HepG2 (cell line): Measurements from ENCODE around the gene NHSL1. TPM values are rescaled to one million over a fixed set of nuclear protein-coding genes. Genes with fewer than 3 reads are reported as not detected.
A peak's percentile ranks its signal among the peaks of the same experiment; 100 is the strongest.

Experiments used
- ATAC-seq: fragments of 200-7000 bp; cut with Tn5 transposase; 3 replicates; pipeline ENCODE4 v1.9.1; 2020; ENCODE audit warnings: mild to moderate bottlenecking, moderate library complexity
- BruUV-seq: library from RNA; stranded (reverse); fragments of 400-500 nt; replicated peaks from 2 replicates; lab custom pipeline; 2021; lab: Mats Ljungman, UMichigan
- CTCF ChIA-PET: fragments of 300-600 bp; formaldehyde crosslinking; extraction: SDS; loops from one replicate; lab custom pipeline; 2021; ENCODE audit warnings: low total read pairs, inconsistent platforms, low intra/inter-chr PET ratio; lab: Yijun Ruan, JAX
- POLR2A ChIA-PET: fragments of 350-600 bp; sonication (Branson Sonifier 250); formaldehyde crosslinking; loops from one replicate; lab custom pipeline; 2020; ENCODE audit warnings: antibody characterized with exemption, inconsistent platforms; lab: Yijun Ruan, JAX
- DNase-seq: peaks from one replicate; pipeline ENCODE4 v3.0.0-alpha.2; 2015; ENCODE audit warnings: low spot score
- FAIRE-seq: peaks from 3 replicates; lab custom pipeline; 2011; peaks lifted over from hg19 to GRCh38; lab: Jason Lieb, UNC
- H2AFZ ChIP-seq: one replicate; pipeline ENCODE4 v1.6.1; 2011; ENCODE audit warnings: low read length, inconsistent platforms
- H3K27ac ChIP-seq: fragments of 300-600 bp; 3 replicates; pipeline ENCODE4 v1.8.0; 2011; ENCODE audit warnings: mixed run types, mild to moderate bottlenecking, mixed read lengths, low read length, inconsistent platforms; ENCODE audit not compliant: insufficient read depth; ENCODE audit errors: extremely low read length
- H3K27me3 ChIP-seq, 2 experiments: fragments of 200-600 bp in 1 of 2; 2 replicates in 1 of 2; 3 replicates in 1 of 2; pipeline versions ENCODE4 v1.6.0 to v1.8.0; 2011; ENCODE audit warnings: low read length in 2 of 2, mild to moderate bottlenecking in 2 of 2, moderate library complexity in 2 of 2, inconsistent platforms in 1 of 2; ENCODE audit not compliant: insufficient read depth in 2 of 2, control insufficient read depth in 1 of 2
- H3K36me3 ChIP-seq, 2 experiments: fragments of 200-600 bp in 1 of 2; replicated peaks in 1 of 2; 2 replicates in 1 of 2; 3 replicates in 1 of 2; pipeline versions ENCODE4 v1.5.1 to v1.8.0; 2011; ENCODE audit warnings: low read length in 2 of 2, inconsistent platforms in 1 of 2; ENCODE audit not compliant: insufficient read depth in 2 of 2, control insufficient read depth in 1 of 2
- H3K4me1 ChIP-seq: 2 replicates; pipeline ENCODE4 v1.5.1; 2012; ENCODE audit warnings: low read length, inconsistent platforms; ENCODE audit not compliant: insufficient read depth
- H3K4me2 ChIP-seq: 2 replicates; pipeline ENCODE4 v1.6.0; 2011; ENCODE audit warnings: low read depth, low read length, inconsistent platforms
- H3K4me3 ChIP-seq, 3 experiments: fragments of 200-600 bp in 1 of 3; sonication (generic), shearing (Covaris generic) in 1 of 3; replicated peaks in 1 of 3; 2 replicates each; pipeline ENCODE4 v1.5.1; 2011 to 2016; ENCODE audit warnings: low read length in 3 of 3, inconsistent platforms in 2 of 3, low read depth in 2 of 3, mild to moderate bottlenecking in 2 of 3, control low read depth in 1 of 3, mixed read lengths in 1 of 3; ENCODE audit not compliant: insufficient read depth in 1 of 3
- H3K79me2 ChIP-seq: one replicate; pipeline ENCODE4 v1.6.1; 2011; ENCODE audit warnings: low read length, inconsistent platforms; ENCODE audit not compliant: insufficient read depth
- H3K9ac ChIP-seq: 2 replicates; pipeline ENCODE4 v1.6.0; 2011; ENCODE audit warnings: mild to moderate bottlenecking, low read depth, low read length, inconsistent platforms; ENCODE audit not compliant: insufficient read depth
- H3K9me3 ChIP-seq: 2 replicates; pipeline ENCODE4 v1.5.1; 2012; ENCODE audit warnings: mild to moderate bottlenecking, low read length
- H4K20me1 ChIP-seq: 2 replicates; pipeline ENCODE4 v1.6.0; 2011; ENCODE audit warnings: inconsistent platforms, mild to moderate bottlenecking, low read length, moderate library complexity; ENCODE audit not compliant: insufficient read depth
- AGO2 ChIP-seq: fragments of 200-400 bp; formaldehyde crosslinking; optimal IDR thresholded peaks from 2 replicates; pipeline ENCODE3; 2017; ENCODE audit warnings: mild to moderate bottlenecking, low read depth, low read length, moderate library complexity
- ATF5 ChIP-seq: sonication (generic); formaldehyde crosslinking; IDR thresholded peaks from 2 replicates; pipeline ENCODE4 v1.4.0; 2020; ENCODE audit warnings: mild to moderate bottlenecking, low read depth, missing genetic modification reagents
- BRD4 ChIP-seq: sonication (generic); formaldehyde crosslinking; IDR thresholded peaks from 2 replicates; pipeline ENCODE4 v1.4.0; 2020; ENCODE audit warnings: missing genetic modification reagents
- CHCHD3 ChIP-seq: sonication (generic); formaldehyde crosslinking; IDR thresholded peaks from 2 replicates; pipeline ENCODE4 v1.8.0; 2022; ENCODE audit warnings: mild to moderate bottlenecking, missing genetic modification reagents, moderate library complexity
- ESRRA ChIP-seq: sonication (generic); formaldehyde crosslinking; IDR thresholded peaks from 2 replicates; pipeline ENCODE4 v1.5.1; 2020; ENCODE audit warnings: mild to moderate bottlenecking, low read depth, missing genetic modification reagents
- HOXD1 ChIP-seq: sonication (generic); formaldehyde crosslinking; IDR thresholded peaks from 2 replicates; pipeline ENCODE4 v1.5.0; 2020; ENCODE audit warnings: missing genetic modification reagents
- KLF6 ChIP-seq: IDR thresholded peaks from 2 replicates; pipeline ENCODE4 v1.8.0; 2016; ENCODE audit warnings: missing biosample characterization, missing genetic modification reagents
- MED8 ChIP-seq: sonication (generic); formaldehyde crosslinking; IDR thresholded peaks from 2 replicates; pipeline ENCODE4 v1.8.1; 2023; ENCODE audit warnings: mild to moderate bottlenecking, missing genetic modification reagents; ENCODE audit not compliant: insufficient replicate concordance
- MEIS1 ChIP-seq: sonication (generic); formaldehyde crosslinking; IDR thresholded peaks from 2 replicates; pipeline ENCODE4 v1.9.0; 2021; ENCODE audit warnings: mild to moderate bottlenecking, missing genetic modification reagents, moderate library complexity, borderline replicate concordance
- MXD4 ChIP-seq: IDR thresholded peaks from 2 replicates; pipeline ENCODE4 v1.6.1; 2016; ENCODE audit warnings: mild to moderate bottlenecking, missing biosample characterization, missing genetic modification reagents
- POLR2G ChIP-seq: fragments of 200-400 bp; formaldehyde crosslinking; IDR thresholded peaks from 2 replicates; pipeline ENCODE4 v1.6.1; 2018; ENCODE audit warnings: mild to moderate bottlenecking, low read depth, low read length, moderate library complexity
- RBM22 ChIP-seq: fragments of 200-400 bp; formaldehyde crosslinking; optimal IDR thresholded peaks from 2 replicates; pipeline ENCODE3; 2017; ENCODE audit warnings: mild to moderate bottlenecking, low read length, moderate library complexity
- SIN3A ChIP-seq: IDR thresholded peaks from 2 replicates; pipeline ENCODE4 v1.6.1; 2011; ENCODE audit warnings: low read depth, mild to moderate bottlenecking, control low read depth, low read length, borderline replicate concordance
- ZHX2 ChIP-seq, 2 experiments: sonication (generic) in 1 of 2; formaldehyde crosslinking in 1 of 2; IDR thresholded peaks; 2 replicates each; pipeline versions ENCODE4 v1.6.1 to v1.9.0; 2014 to 2022; ENCODE audit warnings: antibody characterized with exemption in 1 of 2, borderline replicate concordance in 1 of 2, inconsistent platforms in 1 of 2, low read depth in 1 of 2, missing genetic modification reagents in 1 of 2
- ZMYM4 ChIP-seq: sonication (generic); formaldehyde crosslinking; IDR thresholded peaks from 2 replicates; pipeline ENCODE4 v1.8.1; 2023; ENCODE audit warnings: mild to moderate bottlenecking, missing genetic modification reagents
- ZNF329 ChIP-seq: sonication (generic); formaldehyde crosslinking; IDR thresholded peaks from 2 replicates; pipeline ENCODE4 v1.9.0; 2021; ENCODE audit warnings: low read depth, mild to moderate bottlenecking, missing genetic modification reagents
- ZNF430 ChIP-seq: sonication (generic); formaldehyde crosslinking; IDR thresholded peaks from 2 replicates; pipeline ENCODE4 v1.9.0; 2021; ENCODE audit warnings: mild to moderate bottlenecking, missing genetic modification reagents
- WGBS: methylation state at CpG from one replicate; pipeline ENCODE4 v1.1.6; 2017; ENCODE audit warnings: low lambda C conversion rate; 5-methylcytosine and 5-hydroxymethylcytosine counted together
- in situ Hi-C: cut with HindIII; loops from 2 replicates; pipeline ENCODE4 v1.10.0; 2017; ENCODE audit warnings: low pct_unique_long_range_greater_than_20kb; ENCODE audit not compliant: extremely low pct_ligation_motif_present
- intact Hi-C: fragments of 100-400 bp; cut with micrococcal nuclease; formaldehyde crosslinking; loops from one replicate; pipeline ENCODE4 v1.10.0; 2022; ENCODE audit not compliant: unreplicated experiment
- polyA plus RNA-seq, 8 experiments: library from polyadenylated mRNA; depleted of rRNA in 3 of 8; stranded (reverse) in 7 of 8; unstranded in 1 of 8; fragments of >200 nt; fragmentation: Illumina TruSeq in 4 of 8; extraction: Trizol in 4 of 8; gene quantifications; 2 replicates each; pipeline versions ENCODE4 v1.2.1 to v1.2.3, GENCODE V29; 2011 to 2016; ENCODE audit warnings: low read depth in 4 of 8, missing spikeins in 1 of 8, mixed read lengths in 1 of 8; ENCODE audit not compliant: insufficient read depth in 1 of 8
- total RNA-seq, 5 experiments: library from RNA; depleted of rRNA; stranded (reverse); fragments of >200 nt; fragmentation: Illumina TruSeq; extraction: Trizol; gene quantifications; 2 replicates each; pipeline ENCODE4 v1.2.3, GENCODE V29; 2016; ENCODE audit warnings: low read depth in 1 of 5

Gene NHSL1
- total and polyA plus RNA-seq, 2 of the 13 experiments (the other 11 are each of a cell fraction or from before 2014, with no cell fraction given) = 24.9 to 53.6 TPM

GRCh38 chr6:138430361-138431145 lies 68.7 kb downstream of the NHSL1 start:
- no peak overlapping the region for H3K4me3 ChIP-seq
- H3K9me3 ChIP-seq = no peaks in the 10 kb centered on the region
- CTCF ChIA-PET = interaction anchor here (2.4 to 3.0 kb wide), 2 partner anchors 88 to 161 kb away, joined by 20 to 31 read pairs; no protein-coding TSS in a partner anchor
- H3K36me3 ChIP-seq = peaks cover 47 to 95% of the 10 kb centered on the region in 2 experiments
- in situ Hi-C loops (loop anchor here (5.0 to 10.0 kb wide), 3 partner anchors 77 to 334 kb away; no protein-coding TSS in a partner anchor), intact Hi-C loops (no loop called here)
- H3K79me2 ChIP-seq = no peaks in the 10 kb centered on the region
- H3K27me3 ChIP-seq = no peaks in the 10 kb centered on the region
- DNase-seq (no peak), ATAC-seq (peak; percentile 17), FAIRE-seq (no peak)
- POLR2A ChIA-PET = interaction anchor here (1.2 kb wide), 1 partner anchor 87 kb away, joined by 3 read pairs; no protein-coding TSS in a partner anchor
- H3K27ac ChIP-seq = no peak overlapping the region
- no peak overlapping the region for H3K4me2 ChIP-seq
- BruUV-seq = no TSS peak
- no peak overlapping the region for H2AFZ ChIP-seq
- no peaks in the 10 kb centered on the region for H3K4me1 ChIP-seq
- no peaks in the 10 kb centered on the region for H4K20me1 ChIP-seq
- WGBS = 96% methylated on average over 22 of the region's 29 CpGs
- H3K9ac ChIP-seq = no peak overlapping the region
- TF ChIP-seq MXD4 (CRISPR knock-in tag) = no peak
- no peak for TF ChIP-seq ZMYM4
- TF ChIP-seq KLF6 (CRISPR knock-in tag) = no peak
- TF ChIP-seq ZNF430 (CRISPR knock-in tag) = no peak
- TF ChIP-seq ATF5 (CRISPR knock-in tag) = no peak
- TF ChIP-seq SIN3A = no peak
- TF ChIP-seq RBM22 = peak; percentile 97
- no peak for TF ChIP-seq MED8 (CRISPR knock-in tag)
- TF ChIP-seq CHCHD3 (CRISPR knock-in tag) = 0 out of 2 replicates have a peak, but pooled peaks have one; percentile 32
- TF ChIP-seq AGO2 = peak; percentile 90
- no peak; the same call in 1 of the 2 replicates for TF ChIP-seq POLR2G
- TF ChIP-seq ZHX2 (IDR thresholded peaks at IDR 0.05; ENCODE audit: low read depth) = no peak
- TF ChIP-seq ZHX2 (CRISPR knock-in tag; IDR thresholded peaks at IDR 0.05; ENCODE audit: borderline replicate concordance) = no peak
- TF ChIP-seq HOXD1 (CRISPR knock-in tag) = no peak
- TF ChIP-seq BRD4 (CRISPR knock-in tag) = no peak
- TF ChIP-seq ZNF329 (CRISPR knock-in tag) = no peak
- TF ChIP-seq ESRRA = no peak
- TF ChIP-seq MEIS1 (CRISPR knock-in tag) = no peak
